ENCODE measurements around the gene C5orf52.
"Not testable (repeated sequence)": the region's sequence is repeated elsewhere in the genome, so short reads cannot be mapped to it uniquely, and the experiment has no call there.

The C5orf52 gene

DNA sequence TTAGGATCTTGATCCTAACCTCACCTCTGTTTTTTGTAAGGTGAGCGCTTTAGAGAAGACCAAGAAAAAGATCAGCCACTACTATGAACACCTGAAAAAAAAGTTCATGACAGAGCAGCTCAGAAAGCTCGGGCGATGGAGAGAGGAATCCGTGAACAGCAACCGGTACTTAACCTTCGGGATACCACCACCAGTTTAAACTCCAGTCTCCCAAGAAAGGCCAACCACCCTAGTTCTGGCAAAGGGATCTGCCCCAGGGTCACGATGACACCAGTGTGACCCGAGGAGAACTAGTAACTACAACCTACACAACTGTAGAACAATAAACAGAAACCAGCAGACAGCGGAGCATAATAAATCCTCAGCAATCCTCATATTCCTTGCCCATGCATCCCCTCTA lies 8.5 kb downstream of the C5orf52 start:
- no peak for DNase-seq

DNA sequence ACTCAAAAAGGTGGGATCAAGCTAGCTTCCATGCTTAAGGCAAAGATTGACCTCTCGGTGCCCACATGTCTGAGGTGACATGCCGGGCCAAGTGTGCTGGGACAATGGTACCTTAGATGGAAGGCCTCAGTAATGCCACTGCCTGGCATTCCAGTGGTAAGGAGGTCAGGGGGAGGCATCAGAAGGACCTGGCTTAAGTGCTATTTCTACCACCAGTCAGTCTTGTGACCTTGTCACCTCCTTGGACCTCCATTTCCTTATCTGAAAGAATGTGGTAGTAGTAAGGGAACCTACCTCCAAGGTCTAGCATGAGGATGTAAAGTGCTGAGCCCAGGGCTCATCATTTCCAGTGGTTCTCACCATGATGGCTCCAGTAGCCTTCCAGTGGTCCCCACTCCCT lies 8.9 kb downstream of the C5orf52 start:
- DNase-seq, result no peak

DNA sequence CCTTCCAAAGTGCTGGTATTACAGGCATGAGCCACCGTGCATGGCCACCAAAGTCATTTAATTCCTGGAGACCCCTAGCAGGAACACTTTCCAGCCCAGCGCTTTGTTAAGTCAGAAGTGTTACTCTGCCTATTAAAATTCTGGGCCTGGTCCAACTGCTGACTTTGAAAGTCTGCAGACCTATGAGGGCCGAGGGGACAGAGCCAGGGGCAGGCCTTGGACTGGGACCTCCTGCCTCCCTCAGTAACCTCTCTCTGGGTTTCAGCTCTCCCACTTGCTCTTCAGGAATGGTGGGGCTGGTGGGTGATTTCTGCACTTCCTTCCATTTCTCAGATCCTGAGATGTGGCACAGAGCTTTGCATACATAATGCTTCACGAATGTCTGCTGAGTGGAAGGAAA lies 9.7 kb downstream of the C5orf52 start:
- DNase-seq, result no peak

DNA sequence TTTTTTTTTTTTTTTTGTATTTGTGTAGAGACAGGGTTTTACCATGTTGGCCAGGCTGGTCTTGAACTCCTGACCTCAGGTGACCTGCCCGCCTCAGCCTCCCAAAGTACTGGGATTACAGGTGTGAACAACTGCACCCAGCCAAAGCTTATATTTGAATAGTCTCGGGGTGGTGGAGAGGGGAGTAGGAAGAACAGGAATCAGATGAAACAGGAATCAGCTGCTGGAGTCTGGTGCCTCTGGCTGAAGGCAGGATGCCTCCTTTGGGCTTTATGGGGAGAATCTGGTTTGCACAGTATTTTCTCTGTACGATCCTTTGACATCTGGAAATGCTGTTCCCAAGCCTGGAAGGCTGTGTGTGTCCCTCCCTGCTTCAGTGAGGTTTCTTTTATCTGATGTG lies 10.9 kb downstream of the C5orf52 start:
- no peak for DNase-seq

DNA sequence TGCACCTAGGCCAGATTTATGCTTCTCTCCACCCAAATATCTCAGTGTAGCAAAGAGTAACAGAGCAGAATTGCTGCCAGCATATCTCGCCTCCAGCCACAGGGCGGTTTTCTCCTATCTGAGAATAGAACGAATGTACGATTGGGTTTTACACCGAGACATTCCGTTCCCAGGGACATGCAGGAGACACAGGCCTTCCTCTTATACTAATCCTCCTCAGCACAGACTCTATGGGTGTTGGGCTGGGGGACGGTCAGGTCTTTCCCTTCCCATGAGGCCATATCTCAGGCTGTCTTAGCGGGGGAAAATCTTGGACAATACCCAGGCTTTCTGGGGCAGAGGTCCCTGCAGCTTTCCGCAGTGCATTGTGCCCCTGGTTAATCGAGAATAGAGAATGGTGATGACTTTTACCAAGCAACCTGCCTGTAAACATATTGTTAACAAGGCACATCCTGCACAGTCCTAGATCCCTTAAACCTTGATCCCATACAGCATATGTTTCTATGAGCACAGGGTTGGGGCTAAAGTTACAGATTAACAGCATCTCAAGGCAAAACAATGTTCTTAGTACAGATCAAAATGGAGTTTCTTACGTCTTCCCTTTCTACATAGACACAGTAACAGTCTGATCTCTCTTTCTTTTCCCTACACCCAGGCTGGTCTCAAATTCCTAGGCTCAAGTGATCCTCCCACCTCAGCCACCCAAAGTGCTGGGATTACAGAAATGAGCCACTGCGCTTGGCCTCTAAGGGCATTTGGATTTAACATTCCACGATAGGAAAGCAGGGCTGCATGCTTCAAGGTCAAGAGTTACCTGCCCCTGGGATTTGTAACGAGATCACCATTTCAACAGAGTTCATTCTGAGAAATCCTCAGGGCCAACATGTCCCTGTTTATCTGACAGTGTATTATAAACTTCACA lies 15.2 kb downstream of the C5orf52 start:
- not testable (repeated sequence) for DNase-seq

DNA sequence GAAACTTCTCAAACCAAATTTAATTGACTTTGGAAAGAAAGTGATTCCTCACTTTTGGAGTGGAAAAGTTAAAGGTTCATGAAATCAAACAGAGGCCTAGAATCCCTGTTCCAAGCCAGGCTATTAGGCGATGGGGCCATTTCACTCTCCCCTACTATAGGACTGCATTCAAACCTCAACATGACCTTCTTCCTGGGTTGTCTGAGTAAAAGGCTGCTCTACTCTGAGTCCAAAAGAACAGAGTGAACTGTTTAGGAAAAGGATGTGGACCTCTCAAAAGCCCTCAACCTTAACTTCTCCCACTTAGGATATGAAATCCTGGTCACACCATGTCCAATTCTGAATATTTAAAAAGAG lies 15.8 kb downstream of the C5orf52 start:
- DNase-seq, result no peak

DNA sequence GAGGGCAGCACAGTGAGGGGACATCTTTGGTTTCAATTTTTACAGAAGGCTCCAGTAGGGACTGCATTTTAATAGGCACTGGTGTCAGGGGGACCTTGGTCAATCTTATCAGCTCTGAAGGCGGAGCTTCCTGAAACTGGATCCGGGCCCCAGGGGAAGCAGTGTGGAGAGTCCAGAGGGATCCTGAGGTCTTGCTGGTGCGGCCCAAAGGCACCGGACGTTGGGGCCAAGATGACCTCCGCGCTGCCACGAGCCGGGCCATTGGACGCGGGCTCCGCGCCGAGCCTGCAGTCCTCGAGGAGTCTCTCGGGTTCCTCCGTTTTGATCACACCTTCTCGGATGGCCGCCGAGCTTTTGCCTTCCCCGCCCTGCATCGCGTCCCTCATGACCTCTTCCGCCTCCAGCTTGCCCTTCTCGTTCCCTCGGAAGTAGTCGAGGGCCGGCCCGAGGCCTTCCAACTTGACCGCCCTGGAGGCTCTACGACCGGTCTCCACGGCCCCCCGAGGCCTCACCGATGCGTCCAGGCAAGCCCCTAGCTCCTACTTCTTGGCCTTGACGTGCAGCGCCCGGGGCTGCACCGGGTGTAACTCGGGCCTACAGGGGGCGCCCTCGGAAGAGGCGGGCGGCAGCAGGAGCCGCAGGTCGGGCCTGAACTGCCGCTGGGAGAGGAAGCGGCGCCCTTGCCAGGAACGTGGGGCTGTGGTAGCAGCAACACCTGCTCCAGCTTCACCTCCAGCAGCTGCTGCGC lies 18.8 kb downstream of the C5orf52 start:
- DNase-seq, result peak; percentile 34

DNA sequence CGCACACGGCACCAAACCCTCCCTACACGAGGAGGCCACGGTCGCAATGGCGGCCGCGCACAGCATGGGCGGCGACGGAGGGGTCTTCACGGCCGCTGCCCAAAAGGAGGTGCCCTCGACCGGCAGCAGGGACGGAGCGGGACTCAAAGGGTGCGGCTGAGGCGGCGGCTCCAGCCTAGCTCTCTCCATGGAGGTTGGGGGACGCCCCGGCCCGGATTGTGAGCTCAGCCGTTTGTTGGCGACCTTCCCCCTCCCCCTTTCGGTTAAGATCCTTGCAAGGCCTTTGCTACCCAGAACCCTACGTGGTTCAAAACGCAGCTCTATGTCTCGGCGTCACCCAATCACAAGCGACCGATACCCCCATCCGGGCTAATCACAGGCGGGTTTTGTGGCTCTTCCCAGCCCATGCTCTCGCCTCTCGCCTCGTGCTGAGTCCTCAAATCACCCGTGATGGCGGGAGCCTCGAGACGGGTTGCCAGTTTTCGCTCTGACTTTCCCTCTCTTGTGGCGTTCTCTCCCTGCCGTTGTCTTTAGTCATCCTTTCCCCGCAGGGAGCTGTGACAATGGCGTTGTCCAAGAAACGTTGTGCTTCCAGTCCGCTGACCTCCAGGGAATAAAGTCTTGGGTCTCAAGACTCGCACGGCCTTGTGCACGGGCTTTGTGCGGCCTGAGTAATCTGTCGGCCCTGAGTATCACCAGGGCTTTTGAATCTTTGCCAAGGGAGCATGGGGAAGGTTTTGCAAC lies 19.5 kb downstream of the C5orf52 start:
- DNase-seq, result no peak

DNA sequence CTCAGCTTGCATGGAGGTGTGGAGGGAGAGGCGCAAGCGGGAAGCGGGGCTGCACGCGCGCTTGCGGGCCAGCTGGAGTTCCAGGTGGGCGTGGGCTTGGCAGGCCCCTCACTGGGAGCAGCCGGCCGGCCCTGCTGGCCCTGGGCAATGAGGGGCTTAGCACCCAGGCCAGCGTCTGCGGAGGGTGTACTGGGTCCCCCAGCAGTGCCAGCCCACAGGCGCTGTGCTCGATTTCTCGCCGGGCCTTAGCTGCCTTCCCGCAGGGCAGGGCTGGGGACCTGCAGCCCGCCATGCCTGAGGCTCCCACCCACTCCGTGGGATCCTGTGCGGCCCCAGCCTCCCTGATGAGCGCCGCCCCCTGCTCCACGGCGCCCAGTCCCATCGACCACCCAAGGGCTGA lies 22.5 kb downstream of the C5orf52 start:
- DNase-seq, result not testable (repeated sequence)

DNA sequence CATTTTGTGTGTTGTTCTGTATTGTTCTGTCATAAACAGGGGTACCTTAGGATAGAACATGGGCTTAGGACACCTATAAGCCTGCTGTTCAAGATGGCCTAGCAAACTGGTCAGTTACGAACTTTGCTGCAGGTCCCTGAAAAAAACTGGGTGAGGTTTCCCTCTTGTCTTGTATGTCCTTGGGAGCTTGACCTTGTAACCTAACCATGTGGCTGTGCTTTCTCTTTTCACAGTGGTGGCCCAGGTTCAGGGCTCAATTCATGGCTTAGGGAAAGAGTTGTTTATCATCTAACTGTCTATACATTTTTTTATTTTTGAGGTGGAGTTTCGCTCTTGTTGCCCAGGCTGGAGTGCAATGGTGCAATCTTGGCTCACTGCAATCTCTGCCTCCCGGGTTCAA lies 24.8 kb downstream of the C5orf52 start:
- not testable (repeated sequence) for DNase-seq

DNA sequence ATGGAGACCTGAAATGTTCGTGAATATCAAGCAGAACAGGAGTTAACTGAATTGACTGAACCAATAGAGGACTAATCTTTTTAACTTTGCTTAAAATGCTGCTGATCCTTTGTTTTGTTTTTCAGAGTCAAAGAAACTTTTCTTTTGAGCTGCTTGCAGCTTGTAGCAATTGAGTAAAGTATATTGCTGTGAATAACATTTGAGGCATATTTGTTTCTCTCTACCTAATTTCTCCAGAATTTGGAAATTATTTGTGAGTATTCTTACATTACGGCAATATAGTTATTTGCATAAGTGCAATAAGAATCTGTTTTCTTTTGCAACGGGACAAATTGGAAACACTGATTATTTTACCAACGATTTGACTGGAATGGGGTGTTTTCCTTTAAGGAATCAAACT lies 27.3 kb downstream of the C5orf52 start:
- DNase-seq, result not testable (repeated sequence)

DNA sequence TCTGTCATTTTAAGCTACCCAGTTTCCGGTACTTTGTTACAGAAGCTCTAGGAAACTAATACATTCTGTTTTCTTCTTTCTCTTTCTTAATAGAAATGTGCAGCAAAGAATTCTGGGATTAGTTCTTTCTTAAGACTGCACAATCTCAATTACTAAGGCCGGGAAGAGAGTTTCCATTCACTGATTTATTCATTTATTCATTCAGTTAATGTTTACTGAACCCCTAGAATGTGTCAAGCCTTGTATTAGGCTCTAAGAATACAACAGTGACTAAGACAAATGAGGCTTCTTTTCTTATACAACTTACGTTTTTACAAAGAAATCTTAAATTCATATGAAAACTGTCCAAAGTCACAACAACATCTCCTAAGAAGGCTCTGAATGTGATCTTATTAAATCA lies 32.4 kb downstream of the C5orf52 start:
- no peak for DNase-seq

DNA sequence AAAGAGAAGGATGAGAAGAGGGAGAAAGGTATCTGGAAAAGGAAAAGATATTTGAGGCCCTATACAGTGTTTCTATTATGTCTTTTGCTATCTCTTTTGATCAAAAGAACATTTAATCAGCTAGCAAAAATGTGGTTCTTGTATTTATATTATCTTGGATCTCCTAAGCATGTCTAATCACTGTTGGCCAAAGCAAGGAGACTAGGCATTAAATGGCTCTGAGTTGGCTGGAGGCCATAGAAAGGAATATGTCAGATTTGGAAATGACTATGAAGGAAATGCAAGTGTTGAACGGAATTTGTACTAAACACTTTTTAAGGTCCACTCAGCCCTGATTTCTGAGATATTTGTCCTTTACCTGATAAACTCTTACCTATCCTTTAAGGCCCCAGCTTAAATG lies 37.5 kb downstream of the C5orf52 start:
- DNase-seq, result no peak

DNA sequence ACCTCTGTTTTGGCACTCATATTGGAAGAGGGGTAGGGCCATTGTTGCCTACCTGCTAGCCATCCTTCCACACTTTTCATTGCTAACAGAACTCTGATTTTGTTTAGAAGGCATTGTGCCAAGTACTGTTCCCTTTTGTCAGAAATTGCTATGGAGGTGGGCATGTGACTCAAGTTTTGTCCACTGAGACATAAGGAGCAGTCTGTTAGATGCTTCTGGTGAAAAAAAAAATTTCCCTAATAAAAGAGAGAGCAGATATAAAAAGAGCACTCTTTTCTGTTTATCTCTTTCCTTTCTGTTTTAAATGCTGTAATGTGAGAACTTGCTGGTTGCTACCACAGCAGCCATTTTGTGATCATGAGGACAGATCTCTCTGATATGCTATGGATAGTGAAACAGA lies 38.0 kb downstream of the C5orf52 start:
- DNase-seq, result no peak

DNA sequence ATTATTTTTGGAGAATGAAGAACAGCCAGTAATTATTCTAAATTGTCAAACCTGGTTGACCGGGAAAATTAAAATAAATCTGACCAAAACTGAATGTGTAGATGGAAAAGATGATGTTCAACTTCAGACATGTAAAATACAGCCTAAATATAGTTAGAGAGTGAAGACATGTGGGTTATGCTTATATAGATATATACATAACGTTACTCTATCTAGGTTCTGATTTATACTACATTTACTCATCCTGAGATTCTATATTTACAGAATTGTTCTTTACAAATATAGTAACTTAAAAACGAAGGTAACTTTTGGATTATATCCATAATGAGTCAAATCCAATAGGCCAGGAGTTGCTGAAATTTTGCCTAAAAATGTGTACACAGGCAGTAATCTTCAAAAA lies 39.1 kb downstream of the C5orf52 start:
- no peak for DNase-seq

DNA sequence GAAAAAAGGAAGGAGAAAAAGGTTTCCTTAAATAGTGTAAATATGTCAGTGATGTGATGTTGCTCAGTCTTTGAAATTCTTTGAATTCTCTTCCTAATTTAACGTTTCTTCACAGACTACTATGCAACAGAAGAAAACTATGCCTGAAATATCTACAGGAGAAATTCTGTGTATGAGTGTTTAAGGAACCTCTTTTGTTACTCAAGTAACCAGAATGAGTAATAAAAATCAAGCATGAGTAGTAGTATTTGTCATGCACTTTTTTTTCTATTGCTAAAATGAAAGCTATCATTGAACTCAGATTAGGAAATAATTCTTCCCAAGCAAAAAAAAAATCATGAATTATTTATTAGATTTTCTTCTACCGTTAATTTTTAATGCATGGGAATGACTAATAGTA lies 39.5 kb downstream of the C5orf52 start:
- no peak for DNase-seq

DNA sequence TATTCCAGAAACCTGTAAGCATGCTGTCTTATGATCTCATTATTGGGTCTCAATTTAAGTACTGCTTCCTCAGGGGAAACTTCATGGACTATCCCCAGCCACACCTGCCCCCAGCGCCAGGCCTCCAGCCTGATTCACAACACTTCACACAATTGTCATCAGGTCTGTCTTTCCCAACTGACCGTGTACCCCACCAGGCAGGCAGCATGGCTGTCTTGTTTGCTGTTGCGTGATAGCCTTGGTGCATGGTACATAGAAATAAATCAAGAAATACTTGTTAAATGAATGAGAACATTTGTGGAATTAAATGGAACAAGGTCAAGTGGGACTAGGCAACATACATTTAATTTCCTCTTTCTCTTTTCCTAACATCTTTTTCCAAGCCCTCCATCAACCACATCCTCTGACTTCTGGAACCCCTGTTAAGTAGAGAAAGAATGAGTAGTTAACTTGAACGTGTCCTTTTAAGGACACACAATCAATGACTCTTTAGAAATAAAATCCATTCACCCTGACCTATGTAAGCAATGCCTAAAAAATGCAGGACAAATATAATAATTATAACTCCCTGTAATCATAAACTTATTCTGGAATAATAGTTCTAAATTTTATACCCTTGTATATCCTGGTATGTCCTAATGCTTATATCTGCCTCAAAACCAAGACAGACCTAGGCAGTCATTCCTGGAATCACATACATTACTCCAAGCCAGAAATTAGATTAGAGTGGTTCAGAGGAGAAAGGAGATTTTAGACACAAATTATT lies 42.7 kb downstream of the C5orf52 start:
- DNase-seq, result no peak

DNA sequence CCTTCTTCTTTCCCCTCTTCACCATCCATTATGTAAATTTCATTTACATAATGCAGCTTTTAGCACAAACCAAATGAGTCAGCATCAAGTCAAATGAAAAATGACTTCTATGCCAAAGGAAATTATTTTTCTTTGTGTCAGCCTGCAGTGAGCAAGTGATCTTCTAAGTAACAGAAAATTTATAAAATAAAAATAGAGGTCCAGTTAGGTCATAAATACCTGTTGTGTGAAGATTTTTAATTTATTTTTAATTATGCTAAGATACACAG lies 43.2 kb downstream of the C5orf52 start:
- no peak for DNase-seq

DNA sequence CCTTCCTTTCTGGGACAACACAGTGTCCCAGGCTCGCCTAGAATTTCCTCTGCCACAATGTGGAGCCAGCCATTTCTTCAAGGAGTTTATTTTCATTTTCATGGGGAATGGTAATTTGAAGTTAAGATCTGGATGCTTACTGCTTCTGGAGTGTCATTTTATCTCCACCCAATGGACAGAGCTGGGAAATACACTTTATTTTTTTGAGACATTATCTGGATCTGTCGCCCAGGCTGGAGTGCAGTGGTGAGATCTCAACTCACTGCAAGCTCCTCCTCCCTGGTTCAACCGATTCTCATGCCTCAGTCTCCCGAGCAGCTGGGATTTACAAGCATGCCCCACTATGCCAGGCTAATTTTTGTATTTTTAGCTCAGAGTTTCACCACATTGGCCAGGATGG lies 47.2 kb downstream of the C5orf52 start:
- DNase-seq, result no peak

DNA sequence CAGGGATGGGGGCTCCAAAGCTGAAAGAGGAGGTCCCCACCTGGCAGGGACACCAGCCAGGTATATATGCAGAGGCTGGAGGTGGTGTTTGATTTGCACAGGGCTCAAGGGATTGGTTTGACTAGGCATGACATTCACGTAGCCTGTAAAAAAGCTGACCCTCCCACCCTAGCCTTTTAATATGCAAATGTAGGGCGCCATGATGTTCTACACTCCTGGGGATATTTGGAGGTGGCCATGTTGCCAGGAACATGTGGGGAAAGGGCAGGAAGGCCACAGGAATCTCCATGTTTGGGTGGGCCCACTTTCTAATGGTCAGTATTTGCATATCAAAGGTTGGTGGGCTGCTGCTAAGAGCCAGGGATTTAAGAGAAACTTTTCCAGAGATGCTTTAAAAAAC lies 47.9 kb downstream of the C5orf52 start:
- no peak for DNase-seq

DNA sequence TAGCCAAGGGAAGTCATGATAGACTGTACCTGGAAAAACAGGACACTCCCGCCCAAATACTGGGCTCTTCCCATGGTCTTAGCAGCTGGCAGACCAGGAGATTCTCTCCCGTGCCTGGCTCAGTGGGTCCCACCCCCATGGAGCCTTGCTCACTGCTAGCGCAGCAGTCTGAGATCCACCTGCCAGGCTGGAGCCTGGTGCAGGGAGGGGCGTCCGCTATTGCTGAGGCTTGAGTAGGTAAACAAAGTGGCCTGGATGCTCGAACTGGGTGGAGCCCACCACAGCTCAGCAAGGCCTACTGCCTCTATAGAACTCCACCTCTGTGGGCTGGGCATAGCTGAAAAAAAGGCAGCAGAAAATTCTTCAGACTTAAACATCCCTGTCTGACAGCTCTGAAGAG lies 49.8 kb downstream of the C5orf52 start:
- no peak for DNase-seq

DNA sequence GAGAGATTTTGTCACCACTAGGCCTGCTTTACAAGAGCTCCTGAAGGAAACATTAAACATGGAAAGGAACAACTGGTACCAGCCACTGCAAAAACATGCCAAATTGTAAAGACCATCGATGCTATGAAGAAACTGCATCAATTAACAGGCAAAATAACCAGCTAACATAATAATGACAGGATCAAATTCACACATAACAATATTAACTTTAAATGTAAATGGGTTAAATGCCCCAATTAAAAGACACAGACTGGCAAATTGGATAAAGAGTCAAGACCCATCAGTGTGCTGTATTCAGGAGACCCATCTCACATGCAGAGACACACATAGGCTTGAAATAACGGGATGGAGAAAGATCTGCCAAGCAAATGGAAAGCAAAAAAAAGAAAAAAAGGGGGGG lies 51.6 kb downstream of the C5orf52 start:
- DNase-seq, result not testable (repeated sequence)

DNA sequence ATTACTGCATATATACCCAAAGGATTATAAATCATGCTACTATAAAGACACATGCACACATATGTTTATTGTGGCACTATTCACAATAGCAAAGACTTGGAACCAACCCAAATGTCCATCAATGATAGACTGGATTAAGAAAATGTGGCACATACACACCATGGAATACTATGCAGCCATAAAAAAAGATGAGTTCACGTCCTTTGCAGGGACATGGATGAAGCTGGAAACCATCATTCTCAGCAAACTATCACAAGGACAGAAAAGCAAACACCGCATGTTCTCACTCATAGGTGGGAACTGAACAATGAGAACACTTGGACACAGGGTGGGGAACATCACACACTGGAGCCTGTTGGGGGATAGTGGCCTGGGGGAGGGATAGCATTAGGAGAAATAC lies 55.3 kb downstream of the C5orf52 start:
- DNase-seq, result not testable (repeated sequence)
